ENCODE data around the gene TCEANC2.

GRCh38 chr1:54137534-54138061 is 84.2 kb downstream of the TCEANC2 start:
- TF ChIP-seq CTCF (IDR thresholded peaks at IDR 0.05 in 4 of 5, conservative IDR thresholded peaks at IDR 0.05 in 1 of 5) (no peak), POLR2A (IDR thresholded peaks at IDR 0.05) (no peak)
